ENCODE results near the gene MINAR1. TPM values are rescaled to one million over a fixed set of nuclear protein-coding genes. Genes with fewer than 3 reads are reported as not detected.

MINAR1 gene
- total RNA-seq, 1 donor from 2014 or later = 0.60 TPM

DNA sequence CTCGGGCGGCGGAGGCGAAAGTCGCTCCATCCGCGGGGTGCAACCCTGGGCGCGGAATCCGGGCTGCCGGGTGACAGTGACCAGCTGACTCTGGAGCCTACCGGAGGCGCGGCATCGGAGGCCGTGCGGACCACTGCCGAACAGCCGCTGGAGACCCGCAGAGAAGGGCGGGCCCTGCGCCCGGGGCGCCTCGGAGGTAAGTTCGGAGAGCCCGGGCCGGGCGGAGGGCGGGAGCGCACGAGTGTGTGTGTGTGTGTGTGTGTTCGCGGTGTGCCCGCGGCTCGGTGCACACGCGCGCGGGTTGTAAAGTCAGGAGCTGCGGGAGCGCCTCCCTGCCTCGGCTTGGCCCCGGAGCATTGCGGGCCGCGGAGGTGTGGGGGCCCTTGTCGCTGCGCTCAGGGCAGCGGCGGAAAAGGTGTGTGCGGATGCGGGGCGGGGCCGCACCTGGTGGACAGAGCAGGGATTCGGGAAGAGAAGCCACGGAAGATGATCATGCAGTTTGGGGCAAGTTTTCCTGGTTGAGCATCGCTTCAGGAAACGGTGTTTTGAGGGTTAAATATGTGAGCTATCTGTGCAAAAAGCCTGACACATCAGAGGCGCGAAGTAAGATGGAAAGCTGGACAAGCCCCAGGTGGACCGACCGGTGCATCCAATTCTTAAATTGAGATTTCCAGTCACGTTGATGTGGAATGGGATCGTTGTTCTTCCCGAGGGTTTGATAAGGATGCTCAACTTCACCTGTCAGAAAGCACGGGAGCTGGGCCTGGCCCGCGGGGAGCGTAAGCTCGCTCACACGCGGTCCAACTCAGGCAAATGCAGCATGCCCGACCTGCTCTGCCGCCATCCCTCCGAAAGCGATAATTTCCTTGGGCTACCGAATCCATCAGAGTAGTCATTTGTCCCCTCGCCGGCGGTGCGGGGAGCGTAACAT lies 474 bp downstream of the MINAR1 start:
- no peak for DNase-seq (ENCODE audit: low read depth)

DNA sequence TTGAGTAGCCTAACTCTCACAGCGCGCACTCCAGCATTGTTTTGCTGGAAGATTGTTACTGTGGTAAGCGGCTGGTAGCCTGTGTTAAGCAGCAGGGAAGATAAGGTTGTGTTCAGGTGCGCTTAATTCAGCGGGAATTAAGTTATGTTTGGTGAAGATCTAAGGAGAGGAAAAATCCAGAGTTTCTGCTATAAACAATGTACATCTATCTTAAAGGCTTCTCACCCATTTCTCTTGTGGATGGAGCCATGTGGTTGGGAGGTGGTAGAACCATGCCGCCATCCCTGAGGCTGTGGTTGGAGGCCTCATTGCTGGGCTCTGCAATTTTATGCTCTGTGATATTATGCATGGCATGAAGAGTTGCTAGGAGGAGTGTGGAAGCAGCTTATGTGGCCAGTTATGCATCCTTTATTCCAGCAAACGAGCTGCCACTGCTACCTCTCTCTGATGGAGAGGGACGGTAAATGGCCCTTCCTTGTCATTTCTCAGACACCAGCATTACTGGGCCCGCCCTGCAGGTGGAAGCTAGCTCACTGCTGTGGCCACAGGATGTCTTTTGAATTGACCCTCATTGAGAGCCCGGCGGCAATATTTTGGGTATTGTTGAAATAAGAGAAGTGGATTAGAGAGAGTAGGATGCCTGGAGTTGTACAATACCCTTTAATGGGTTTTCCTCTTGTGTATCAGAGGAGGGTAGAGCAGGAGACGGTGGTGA lies 1.3 kb downstream of the MINAR1 start:
- no peak for DNase-seq (ENCODE audit: low read depth)

DNA sequence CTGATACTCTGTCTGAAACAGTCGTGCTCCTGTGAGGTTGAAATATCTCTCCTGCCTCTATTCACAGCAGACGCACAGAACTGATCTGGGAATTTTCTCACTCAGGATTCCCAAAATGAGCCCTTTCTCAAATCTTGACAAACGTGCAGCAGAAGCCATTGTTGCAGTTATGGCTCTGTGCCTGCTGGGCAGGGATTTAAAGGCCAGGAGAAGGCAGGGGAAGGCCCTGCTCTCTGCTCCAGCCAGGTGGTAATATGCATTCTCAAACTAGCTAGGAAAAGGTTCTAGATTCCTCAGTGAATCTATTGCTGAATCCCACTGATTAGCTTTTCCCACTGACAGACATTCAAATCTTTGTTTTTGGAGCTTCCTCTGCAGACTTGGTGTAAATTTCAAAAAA lies 2.2 kb downstream of the MINAR1 start:
- no peak for DNase-seq (ENCODE audit: low read depth)

DNA sequence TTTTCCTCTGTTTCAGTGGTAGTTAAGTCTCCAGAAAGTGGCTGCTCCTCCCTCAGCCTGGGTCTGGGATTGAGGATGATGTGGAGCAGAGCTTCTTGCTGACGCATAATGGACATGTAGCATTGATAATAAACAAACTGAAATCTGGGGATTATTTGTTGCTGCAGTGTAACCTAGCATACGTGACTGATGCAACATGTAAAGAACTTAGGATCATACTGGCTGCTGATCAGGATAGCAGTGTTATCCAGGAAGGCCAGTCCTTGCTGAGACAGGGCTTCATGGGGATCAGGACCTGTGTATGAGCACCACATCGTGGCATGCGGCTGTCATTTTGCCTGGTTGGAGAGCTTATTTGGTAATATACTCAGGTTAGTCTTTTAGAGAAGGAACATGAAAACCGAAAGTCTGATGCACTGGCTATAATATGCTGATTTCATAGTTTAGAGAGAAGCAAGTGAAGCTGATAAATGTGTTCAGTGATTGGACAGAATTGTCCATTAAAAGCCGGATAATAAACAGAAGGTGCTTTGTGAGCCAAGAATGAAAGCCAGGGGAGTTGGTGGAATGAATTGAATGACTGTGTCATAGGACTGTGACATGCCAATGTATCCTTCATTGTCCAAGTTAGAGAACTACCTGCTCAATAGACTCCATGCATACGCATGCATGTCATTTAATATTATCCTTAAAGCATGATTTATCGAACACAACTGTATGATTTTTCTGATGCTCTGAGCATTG lies 4.1 kb downstream of the MINAR1 start:
- DNase-seq (ENCODE audit: low read depth) = no peak

DNA sequence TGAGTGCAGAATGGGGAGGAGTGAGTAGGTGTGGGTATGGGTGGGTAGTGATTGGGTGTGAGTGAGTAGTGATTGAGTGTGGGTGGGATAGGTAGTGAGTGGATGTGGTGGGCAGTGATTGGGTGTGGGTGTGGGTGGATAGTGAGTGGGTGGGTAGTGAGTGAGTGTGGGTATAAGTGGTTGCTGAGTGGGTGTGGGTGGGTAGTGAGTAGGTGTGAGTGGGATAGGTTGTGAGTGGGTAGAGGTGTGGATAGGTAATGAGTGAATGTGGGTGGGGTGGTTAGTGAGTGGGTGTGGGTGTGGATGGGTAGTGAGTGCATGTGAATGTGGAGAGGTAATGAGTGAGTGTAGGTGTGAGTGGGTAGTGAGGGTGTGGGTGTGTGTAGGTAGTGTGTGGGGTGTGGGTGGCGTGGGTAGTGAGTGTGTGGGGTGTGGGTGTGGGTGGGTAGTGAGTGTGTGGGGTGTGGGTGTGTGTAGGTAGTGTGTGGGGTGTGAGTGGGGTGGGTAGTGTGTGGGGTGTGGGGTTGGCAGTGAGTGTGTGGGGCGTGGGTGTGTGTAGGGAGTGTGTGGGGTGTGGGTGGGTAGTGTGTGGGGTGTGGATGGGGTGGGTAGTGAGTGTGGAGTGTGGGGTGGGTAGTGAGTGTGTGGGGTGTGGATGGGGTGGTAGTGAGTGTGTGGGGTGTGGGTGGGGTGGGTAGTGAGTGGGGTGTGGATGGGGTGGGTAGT lies 5.3 kb downstream of the MINAR1 start:
- no peak for DNase-seq (ENCODE audit: low read depth)

DNA sequence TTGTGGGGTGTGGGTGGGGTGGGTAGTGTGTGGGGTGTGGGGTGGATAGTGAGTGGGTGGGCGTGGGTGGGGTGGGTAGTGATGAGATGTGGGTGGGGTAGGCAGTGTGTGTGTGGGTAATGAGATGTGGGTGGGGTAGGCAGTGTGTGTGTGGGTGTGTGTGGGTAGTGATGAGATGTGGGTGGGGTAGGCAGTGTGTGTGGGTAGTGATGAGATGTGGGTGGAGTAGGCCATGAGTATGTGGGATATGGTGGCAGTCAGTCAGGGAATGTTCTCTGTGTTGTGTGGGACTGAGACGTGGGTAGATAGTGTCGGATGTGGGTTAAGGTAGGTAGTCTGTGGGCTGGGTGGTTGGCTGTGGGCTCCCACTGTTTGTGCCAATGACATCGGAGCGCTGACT lies 7.1 kb downstream of the MINAR1 start:
- no peak for DNase-seq (ENCODE audit: low read depth)

DNA sequence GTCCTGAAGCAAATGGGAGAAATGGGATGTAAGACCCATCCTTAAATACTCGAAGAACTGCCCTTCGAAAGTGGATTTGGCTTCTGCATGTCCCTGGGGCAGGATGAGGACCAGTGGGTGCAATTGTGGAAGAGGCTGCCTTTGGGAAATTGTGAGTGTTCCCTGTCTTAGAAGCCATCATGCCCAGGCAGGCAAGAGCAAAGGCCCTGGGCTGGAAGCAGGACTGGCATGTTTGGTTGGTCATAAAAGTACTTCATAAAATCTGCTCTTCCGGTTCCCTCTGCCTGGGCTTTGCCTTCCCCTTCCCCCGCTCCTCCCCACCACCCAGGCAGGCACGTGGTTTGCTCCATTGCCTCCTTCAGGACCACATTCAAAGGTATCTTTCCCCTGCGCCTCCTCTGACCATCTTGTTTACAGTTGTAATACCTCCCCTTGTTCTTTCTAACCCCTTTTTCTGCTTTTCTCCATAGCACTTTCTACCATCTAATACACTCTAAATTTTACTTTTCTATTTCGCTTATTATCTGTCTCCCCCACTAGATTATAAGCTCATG lies 8.3 kb downstream of the MINAR1 start:
- no peak for DNase-seq (ENCODE audit: low read depth)

DNA sequence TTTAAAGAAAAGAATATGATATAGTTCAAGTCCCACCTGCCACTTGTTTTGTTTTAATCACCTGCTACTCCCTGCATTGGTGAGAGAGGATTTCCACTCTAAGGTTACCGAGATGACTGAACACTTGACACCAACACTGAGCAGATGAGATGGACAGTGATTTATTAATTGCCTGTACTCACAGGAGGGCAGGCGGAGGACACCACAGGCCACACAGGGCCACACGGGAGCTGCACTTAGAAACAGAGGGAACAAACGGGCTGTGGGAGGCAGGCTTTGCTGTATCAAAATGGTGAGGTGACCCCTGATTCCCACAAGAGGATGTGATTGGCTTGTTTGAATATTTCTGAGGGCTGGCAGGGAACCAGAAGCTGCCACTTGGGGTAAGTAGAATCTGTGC lies 10.8 kb downstream of the MINAR1 start:
- DNase-seq (ENCODE audit: low read depth) = no peak

DNA sequence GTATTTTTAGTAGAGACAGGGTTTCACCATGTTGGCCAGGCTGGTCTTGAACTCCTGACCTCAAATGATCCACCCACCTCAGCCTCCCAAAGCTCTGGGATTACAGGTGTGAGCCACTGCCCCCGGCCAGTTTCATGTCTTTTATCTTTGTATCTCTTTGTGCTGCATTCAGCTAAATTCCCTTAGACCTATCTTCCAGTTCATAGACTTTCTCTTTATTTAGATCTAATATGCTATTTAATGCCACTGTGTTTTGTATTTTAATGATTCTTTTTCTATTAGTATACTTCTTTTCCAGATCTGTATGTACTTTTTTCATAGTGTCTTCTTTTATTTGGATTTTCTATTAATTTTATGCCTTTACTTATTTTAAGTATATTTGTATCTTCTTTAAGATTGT lies 14.9 kb downstream of the MINAR1 start:
- DNase-seq (ENCODE audit: low read depth) = no peak

DNA sequence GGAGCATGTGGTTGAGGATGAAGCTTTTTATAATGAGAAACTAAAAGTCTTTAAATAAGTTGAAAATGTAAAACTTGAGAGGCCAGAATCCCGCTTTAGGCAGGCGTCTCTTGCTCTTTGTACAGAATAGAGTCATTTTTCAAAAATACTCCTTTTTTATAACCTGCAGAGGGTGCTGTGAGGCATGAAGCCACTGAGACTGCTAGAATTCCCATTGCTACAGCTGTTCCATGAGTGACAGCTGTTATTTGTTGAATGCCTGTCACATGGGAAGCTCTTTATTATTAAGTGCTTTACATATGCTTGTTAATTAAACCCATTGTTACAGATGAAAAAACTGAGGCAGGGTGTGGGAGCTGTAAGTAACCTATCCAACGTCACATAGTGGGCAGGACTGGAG lies 18.5 kb downstream of the MINAR1 start:
- DNase-seq (ENCODE audit: low read depth) = no peak

DNA sequence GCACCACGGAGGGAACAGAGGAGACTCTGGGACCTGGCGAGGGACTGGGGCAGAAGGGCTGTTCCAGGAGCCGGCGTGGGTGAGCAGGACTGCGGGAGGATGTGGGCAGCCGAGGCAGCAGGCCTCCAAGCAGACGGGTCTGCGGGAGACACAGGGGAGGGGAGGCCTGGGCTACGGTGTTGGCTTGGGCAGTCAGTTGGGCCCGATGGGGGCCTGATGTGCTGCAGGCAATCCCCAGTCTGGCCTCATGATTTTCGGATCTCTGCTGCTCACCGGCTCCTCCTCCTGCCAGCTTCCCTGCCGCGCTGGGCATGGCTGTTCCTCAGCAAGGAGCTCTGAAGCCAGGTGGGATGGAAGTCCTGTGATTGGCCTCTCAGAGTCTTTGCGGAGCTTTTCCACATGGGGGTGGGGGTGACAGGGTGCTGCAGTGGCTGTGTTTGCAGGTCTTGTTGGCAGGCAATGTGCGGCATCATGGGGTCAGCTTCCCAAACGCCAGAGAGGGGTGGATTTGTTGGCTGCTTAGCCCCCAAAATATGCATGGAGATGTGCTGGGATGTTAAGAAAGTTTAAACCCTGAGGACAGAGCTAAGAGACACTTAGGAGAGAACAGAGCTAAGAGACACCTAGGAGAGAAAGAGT lies 19.3 kb downstream of the MINAR1 start:
- no peak for DNase-seq (ENCODE audit: low read depth)

DNA sequence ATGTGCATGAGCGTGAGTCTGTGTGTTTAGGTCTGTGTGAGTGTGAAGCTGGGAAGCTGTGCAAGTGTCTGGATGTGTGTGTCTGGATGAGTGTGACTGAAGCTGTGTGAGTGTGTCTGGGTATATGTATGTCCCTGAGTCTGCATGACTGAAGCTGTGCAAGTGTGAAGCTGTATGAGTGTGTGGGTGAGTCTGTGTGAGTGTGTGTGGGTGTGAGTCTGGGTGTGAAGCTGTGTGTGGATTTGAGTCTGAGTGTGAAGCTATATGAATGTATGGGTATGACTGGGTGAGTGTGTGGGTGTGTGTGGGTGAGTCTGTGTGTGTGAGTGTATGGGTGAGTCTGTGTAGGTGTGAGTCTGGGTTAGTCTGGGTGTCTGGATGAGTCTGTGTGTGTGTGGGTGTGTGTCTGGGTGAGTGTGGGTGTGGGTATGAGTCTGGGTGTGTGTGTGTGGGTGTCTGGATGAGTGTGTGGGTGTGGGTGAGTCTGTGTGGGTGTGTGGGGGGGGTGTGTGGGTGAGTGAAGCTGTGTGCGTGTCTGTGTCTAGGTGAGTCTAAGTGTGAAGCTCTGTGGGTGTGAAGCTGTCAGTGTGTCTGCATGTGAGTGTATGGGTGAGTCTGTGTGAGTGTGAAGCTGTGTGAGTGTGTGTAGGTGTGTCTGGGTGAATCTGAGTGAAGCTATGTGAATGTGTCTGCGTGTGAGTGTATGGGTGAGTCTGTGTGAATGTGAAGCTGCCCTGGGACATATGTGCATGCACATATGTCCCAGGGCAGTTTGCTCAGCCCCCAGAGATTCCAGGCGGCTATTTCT lies 20.3 kb downstream of the MINAR1 start:
- DNase-seq (ENCODE audit: low read depth) = no peak

DNA sequence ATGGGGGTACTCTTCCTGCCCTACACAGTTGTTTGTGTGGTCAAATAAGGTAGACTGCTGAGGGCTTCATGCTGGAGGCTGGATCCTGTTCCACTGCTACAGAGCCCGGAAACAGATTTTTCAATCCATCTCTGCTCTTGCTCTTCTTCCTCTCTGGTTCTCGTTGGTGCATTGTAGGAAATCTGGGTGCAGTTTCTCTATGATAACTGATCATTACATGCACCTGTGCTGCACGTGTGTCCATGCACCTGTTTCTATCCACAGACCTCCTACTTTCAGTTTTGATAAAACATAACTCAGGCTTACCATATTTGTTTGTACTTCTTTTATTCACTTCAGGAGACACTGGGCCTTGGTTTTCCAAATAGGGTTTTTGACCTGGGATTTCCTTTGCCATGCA lies 21.3 kb downstream of the MINAR1 start:
- no peak for DNase-seq (ENCODE audit: low read depth)

DNA sequence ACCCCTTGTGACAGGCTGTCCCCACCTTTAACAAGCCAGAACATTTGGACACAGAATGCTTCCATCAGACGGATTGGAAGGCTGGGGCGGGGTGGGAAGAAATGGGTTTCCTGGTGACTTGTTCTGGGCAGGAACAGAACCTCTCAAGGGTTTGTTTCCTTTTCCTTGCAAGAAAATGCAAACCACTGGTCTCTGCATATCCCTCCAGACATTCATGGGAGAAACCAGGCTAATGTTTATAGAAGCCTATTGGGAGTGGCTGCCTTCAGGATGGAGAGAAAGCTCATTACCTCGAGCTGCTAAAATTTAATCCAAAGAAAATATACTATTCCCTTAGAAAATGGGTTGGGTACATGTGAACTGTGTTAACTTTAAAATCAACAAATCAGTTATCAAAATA lies 21.9 kb downstream of the MINAR1 start:
- DNase-seq (ENCODE audit: low read depth) = no peak

DNA sequence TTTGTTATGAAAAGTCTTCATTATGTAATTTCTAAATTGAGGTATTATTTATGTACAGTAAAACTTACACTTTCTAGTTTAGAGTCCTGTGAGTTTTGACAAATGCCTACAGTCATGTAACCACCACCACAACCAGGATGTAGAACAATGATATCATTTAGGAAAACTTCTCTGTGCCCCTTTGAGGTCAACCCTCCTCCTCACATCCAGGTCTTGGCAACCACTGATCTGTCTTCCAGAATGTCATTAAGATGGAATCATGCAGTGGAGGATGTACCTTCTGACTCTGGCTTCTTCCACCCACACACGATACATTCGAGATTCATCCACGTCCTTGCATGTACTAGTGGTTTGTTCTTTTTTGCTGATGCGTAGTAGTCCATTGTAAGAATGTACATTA lies 23.2 kb downstream of the MINAR1 start:
- DNase-seq (ENCODE audit: low read depth) = no peak

DNA sequence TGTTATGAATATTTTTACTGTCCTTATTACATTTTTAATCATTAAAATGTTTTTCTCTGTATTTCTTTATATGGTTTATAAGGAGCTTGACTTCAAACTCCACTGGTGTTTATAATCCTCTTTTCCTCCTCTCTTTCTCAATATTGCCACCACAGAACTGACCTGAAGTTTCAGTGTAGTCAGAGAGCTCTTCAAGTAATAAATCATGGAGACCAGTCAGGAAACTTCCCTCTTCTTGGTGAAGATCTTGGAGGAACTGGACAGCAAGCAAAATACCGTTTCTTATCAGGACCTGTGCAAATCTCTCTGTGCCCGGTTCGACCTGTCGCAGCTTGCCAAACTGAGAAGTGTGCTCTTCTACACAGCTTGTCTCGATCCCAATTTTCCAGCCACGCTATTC lies 23.8 kb downstream of the MINAR1 start:
- no peak for DNase-seq (ENCODE audit: low read depth)

DNA sequence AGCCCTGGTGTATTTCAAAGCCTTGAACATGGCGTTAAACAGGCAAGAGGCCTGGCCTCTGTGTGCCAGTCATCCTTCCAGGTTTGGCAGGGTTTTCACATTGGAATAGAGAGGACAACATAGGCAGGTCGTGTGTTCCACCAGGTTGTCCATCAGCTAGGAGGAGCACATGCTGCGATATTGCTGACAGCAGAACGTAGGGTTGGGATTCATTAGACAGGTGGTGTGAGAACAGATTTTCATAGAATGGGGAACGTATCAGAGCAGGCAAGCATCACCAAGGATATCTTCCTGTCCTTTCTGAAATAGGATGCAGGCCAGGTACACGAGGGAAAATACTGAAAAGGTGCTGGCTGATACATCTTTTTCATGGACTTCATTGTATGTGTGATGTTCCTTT lies 26.4 kb downstream of the MINAR1 start:
- DNase-seq (ENCODE audit: low read depth) = no peak

DNA sequence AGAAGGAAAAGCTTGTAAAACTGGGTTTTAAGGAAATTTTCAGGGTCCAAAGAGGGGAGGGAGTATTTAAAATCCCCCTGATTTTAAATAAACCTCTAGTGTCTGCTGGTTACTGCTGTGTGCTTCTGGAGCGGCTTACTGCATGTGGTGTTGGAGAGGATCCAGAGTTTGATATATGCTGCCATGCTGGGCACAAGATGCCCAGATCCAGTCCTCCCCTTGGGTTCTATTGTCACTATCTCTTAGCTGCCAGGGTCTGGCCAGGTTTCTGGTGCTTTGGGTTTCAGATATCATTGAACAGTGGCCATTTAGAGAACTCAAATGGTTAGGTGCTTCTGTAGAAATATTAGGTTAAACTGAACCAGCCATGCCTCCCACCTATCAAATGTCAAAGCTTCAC lies 27.5 kb downstream of the MINAR1 start:
- no peak for DNase-seq (ENCODE audit: low read depth)

DNA sequence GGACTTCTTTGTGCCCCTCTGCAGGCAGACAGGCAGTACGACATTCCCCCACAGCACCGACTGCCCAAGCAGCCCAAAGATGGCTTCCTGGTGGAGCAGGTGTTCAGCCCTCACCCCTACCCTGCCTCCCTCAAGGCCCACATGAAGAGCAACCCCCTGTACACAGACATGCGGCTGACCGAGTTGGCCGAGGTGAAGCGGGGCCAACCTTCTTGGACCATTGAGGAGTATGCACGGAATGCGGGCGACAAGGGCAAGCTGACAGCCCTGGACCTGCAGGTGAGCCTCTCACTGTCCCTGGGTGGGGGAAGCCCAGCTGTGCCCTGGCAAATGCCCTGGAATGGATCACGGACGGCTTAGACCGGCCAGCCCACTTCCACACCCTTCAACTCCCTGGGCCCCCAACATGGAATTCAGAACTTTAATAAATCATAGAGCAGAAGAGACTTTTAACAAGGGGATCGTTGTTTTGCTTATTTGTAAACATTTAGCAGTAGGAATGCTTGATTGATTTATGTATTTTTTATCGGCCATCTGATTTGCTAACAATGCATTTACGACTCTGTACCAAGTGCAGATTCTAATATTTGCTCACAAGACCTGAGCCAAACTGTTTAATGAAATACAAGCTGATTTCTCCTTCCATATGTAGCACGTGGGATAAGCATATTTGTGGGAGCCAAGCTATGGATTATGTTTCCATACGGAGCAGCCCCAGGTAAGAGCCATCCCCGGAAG lies 31.1 kb downstream of the MINAR1 start:
- no peak for DNase-seq (ENCODE audit: low read depth)

Measured in renal cortical epithelial cell (primary cell).